Gastroesophageal sphincter (tissue), 4 donors: ENCODE data around the gene SCG2. TPM values are rescaled to one million over a fixed set of nuclear protein-coding genes. Genes with fewer than 3 reads are reported as not detected.

Experiments
- ATAC-seq: fragments of 150-250 bp; one replicate; pipeline ENCODE4 v1.9.1; 2016; ENCODE audit warnings: mild to moderate bottlenecking, moderate library complexity
- H3K27ac ChIP-seq, 4 donors: fragments of 200-600 bp; sonication (generic) in 3 of 4; 1 replicate in 3 of 4; 2 replicates in 1 of 4; pipeline ENCODE4 v1.5.1; 2016 to 2019
- H3K27me3 ChIP-seq: fragments of 200-600 bp; sonication (generic); one replicate; pipeline ENCODE4 v1.5.1; 2019
- H3K36me3 ChIP-seq, 2 donors: fragments of 200-600 bp; sonication (generic); one replicate each; pipeline ENCODE4 v1.5.1; 2019; ENCODE audit warnings: control low read depth in 1 of 2
- H3K4me1 ChIP-seq, 3 donors: fragments of 200-600 bp; sonication (generic); 1 replicate in 2 of 3; 2 replicates in 1 of 3; pipeline ENCODE4 v1.5.1; 2016 to 2019; ENCODE audit warnings: control low read depth in 2 of 3
- H3K4me3 ChIP-seq, 2 donors: fragments of 200-600 bp; sonication (generic); one replicate each; pipeline ENCODE4 v1.5.1; 2019; ENCODE audit warnings: mild to moderate bottlenecking in 1 of 2, moderate library complexity in 1 of 2
- H3K9me3 ChIP-seq, 3 donors: fragments of 200-600 bp; sonication (generic); one replicate each; pipeline ENCODE4 v1.5.1; 2017 to 2019; ENCODE audit warnings: control low read depth in 2 of 3
- CTCF ChIP-seq, 4 experiments: fragments of 200-600 bp in 2 of 4; fragments of 450-650 bp in 2 of 4; sonication (generic) in 1 of 4; IDR thresholded peaks; one replicate each; pipeline ENCODE4 v1.5.1; 2017 to 2019; ENCODE audit warnings: antibody characterized with exemption in 4 of 4, mild to moderate bottlenecking in 2 of 4, moderate library complexity in 2 of 4
- EP300 ChIP-seq: sonication (generic); formaldehyde crosslinking; IDR thresholded peaks from one replicate; pipeline ENCODE4 v1.6.1; 2017; ENCODE audit warnings: antibody characterized with exemption, mild to moderate bottlenecking
- POLR2A ChIP-seq, 2 donors: fragments of 450-650 bp; IDR thresholded peaks; one replicate each; pipeline ENCODE4 v1.6.1; 2017; ENCODE audit warnings: antibody characterized with exemption in 2 of 2, mild to moderate bottlenecking in 2 of 2, moderate library complexity in 1 of 2
- POLR2AphosphoS5 ChIP-seq: sonication (generic); formaldehyde crosslinking; IDR thresholded peaks from one replicate; pipeline ENCODE4 v1.6.1; 2017; ENCODE audit warnings: antibody characterized with exemption
- WGBS, 2 donors: methylation state at CpG; one replicate each; pipeline ENCODE4 v1.1.5; 2018; ENCODE audit warnings: low coverage in 1 of 2; 5-methylcytosine and 5-hydroxymethylcytosine counted together
- total RNA-seq, 4 donors: library from RNA; depleted of rRNA; stranded (reverse); fragments of >200 nt; gene quantifications; one replicate each; pipeline ENCODE4 v1.1.0, GENCODE V29; 2016

The SCG2 gene
- total RNA-seq, 4 donors from 2014 or later: 0.78 to 8.4 (median 3.5) TPM

- TF ChIP-seq CTCF (IDR thresholded peaks at IDR 0.05): no peak
- no peak for TF ChIP-seq POLR2AphosphoS5
- no peak for TF ChIP-seq POLR2A (IDR thresholded peaks at IDR 0.05)
- no peak for TF ChIP-seq EP300
- no peak for ATAC-seq
- Histone ChIP-seq H3K9me3 (no peaks in the 10 kb centered on the region), H3K27ac (no peak overlapping the region), H3K27me3 (no peaks in the 10 kb centered on the region), H3K4me1 (no peaks in the 10 kb centered on the region), H3K36me3 (no peaks in the 10 kb centered on the region), H3K4me3 (no peak overlapping the region)
- WGBS, 2 donors: 76 to 87% methylated on average over 3 of the region's 3 CpGs
These were observed 47.2 kb downstream of the SCG2 start for GRCh38 chr2:223554923-223555322.

GRCh38 chr2:223549215-223549614 is 52.9 kb downstream of the SCG2 start:
- Histone ChIP-seq H3K4me1 (no peaks in the 10 kb centered on the region), H3K4me3 (no peak overlapping the region), H3K36me3 (no peaks in the 10 kb centered on the region), H3K9me3 (no peaks in the 10 kb centered on the region), H3K27ac (no peak overlapping the region), H3K27me3 (no peaks in the 10 kb centered on the region)
- ATAC-seq: no peak
- TF ChIP-seq POLR2A (IDR thresholded peaks at IDR 0.05) (no peak), EP300 (no peak), CTCF (IDR thresholded peaks at IDR 0.05) (no peak), POLR2AphosphoS5 (no peak)
- WGBS, 2 donors: 63 to 72% methylated on average over 8 of the region's 8 CpGs

GRCh38 chr2:223548194-223548593 is 54.0 kb downstream of the SCG2 start:
- TF ChIP-seq POLR2A (IDR thresholded peaks at IDR 0.05): no peak
- no peak for TF ChIP-seq CTCF (IDR thresholded peaks at IDR 0.05)
- no peak for TF ChIP-seq POLR2AphosphoS5
- TF ChIP-seq EP300: no peak
- Histone ChIP-seq H3K4me1 (no peaks in the 10 kb centered on the region), H3K9me3 (no peaks in the 10 kb centered on the region), H3K27me3 (no peaks in the 10 kb centered on the region), H3K27ac (no peak overlapping the region), H3K36me3 (no peaks in the 10 kb centered on the region), H3K4me3 (no peak overlapping the region)
- 59 to 69% methylated on average over 5 of the region's 5 CpGs for WGBS, 2 donors
- ATAC-seq: no peak

Other genes starting within 250 kb of the SCG2 start
- 1 to 10 TPM in 1 of 4 donors, under 1 TPM in 2, not detected in 1; 0.23 to 4.6 (median 0.54) TPM for gene AP1S3, start 235.2 kb upstream of the SCG2 start, total RNA-seq